GM12878 (cell line): Measurements from ENCODE around the gene GNG13. TPM values are rescaled to one million over a fixed set of nuclear protein-coding genes. Genes with fewer than 3 reads are reported as not detected.

Experiments
- ATAC-seq: fragments of 200-7000 bp; cut with Tn5 transposase; 3 replicates; pipeline ENCODE4 v1.9.1; 2020; ENCODE audit warnings: mild to moderate bottlenecking, moderate library complexity
- BruUV-seq: library from RNA; stranded (reverse); fragments of 400-500 nt; replicated peaks from 2 replicates; lab custom pipeline; 2021; lab: Mats Ljungman, UMichigan
- CTCF ChIA-PET: fragments of 300-600 bp; sonication (Branson Sonifier 250); formaldehyde crosslinking; extraction: SDS; loops from one replicate; lab custom pipeline; 2021; ENCODE audit warnings: inconsistent platforms; lab: Yijun Ruan, JAX
- POLR2A ChIA-PET: fragments of 350-600 bp; formaldehyde crosslinking; extraction: SDS; loops from one replicate; lab custom pipeline; 2021; ENCODE audit warnings: inconsistent platforms; lab: Charles Lee
- RAD21 ChIA-PET: fragments of 300-600 bp; sonication (Branson Sonifier 250); formaldehyde crosslinking; loops from one replicate; lab custom pipeline; 2023; ENCODE audit warnings: antibody characterized with exemption; ENCODE audit not compliant: unreplicated experiment; lab: Charles Lee
- SMC1A ChIA-PET: fragments of 300-600 bp; sonication (Branson Sonifier 250); formaldehyde crosslinking; loops from one replicate; lab custom pipeline; 2023; ENCODE audit not compliant: unreplicated experiment, uncharacterized antibody; lab: Charles Lee
- DNase-seq: peaks from one replicate; pipeline ENCODE4 v3.0.0-alpha.2; 2011; ENCODE audit warnings: low read depth, low spot score
- FAIRE-seq: peaks from 3 replicates; lab custom pipeline; 2011; peaks lifted over from hg19 to GRCh38; lab: Jason Lieb, UNC
- H2AFZ ChIP-seq: 2 replicates; pipeline ENCODE4 v1.6.0; 2011; ENCODE audit warnings: low read depth, low read length, control low read depth; ENCODE audit not compliant: control insufficient read depth
- H3K27ac ChIP-seq: 2 replicates; pipeline ENCODE4 v1.5.1; 2011; ENCODE audit warnings: control low read depth; ENCODE audit not compliant: control insufficient read depth, insufficient read depth
- H3K27me3 ChIP-seq, 2 experiments: replicated peaks in 1 of 2; 2 replicates each; pipeline versions ENCODE4 v1.6.0 to v1.6.1; 2011; ENCODE audit warnings: low read length in 1 of 2; ENCODE audit not compliant: control insufficient read depth in 2 of 2, insufficient read depth in 2 of 2
- H3K36me3 ChIP-seq, 2 experiments: 2 replicates each; pipeline ENCODE4 v1.5.1; 2011; ENCODE audit warnings: low read length in 1 of 2; ENCODE audit not compliant: control insufficient read depth in 2 of 2, insufficient read depth in 2 of 2
- H3K4me1 ChIP-seq: 2 replicates; pipeline ENCODE4 v1.6.1; 2011; ENCODE audit warnings: mild to moderate bottlenecking, low read length, moderate library complexity, mixed read lengths; ENCODE audit not compliant: control insufficient read depth, insufficient read depth
- H3K4me2 ChIP-seq: 2 replicates; pipeline ENCODE4 v1.6.0; 2011; ENCODE audit warnings: control low read depth; ENCODE audit not compliant: control insufficient read depth, insufficient read depth
- H3K4me3 ChIP-seq: fragments of 200-600 bp; sonication (generic); 2 replicates; pipeline ENCODE4 v1.5.1; 2016
- H3K79me2 ChIP-seq: 2 replicates; pipeline ENCODE4 v1.6.0; 2011; ENCODE audit warnings: low read length; ENCODE audit not compliant: control insufficient read depth, insufficient read depth
- H3K9ac ChIP-seq: 2 replicates; pipeline ENCODE4 v1.8.0; 2011; ENCODE audit warnings: low read length, control low read depth, mixed read lengths; ENCODE audit not compliant: control insufficient read depth, insufficient read depth
- H3K9me3 ChIP-seq: replicated peaks from 3 replicates; pipeline ENCODE4 v1.5.1; 2011; ENCODE audit warnings: mild to moderate bottlenecking, low read length; ENCODE audit not compliant: control insufficient read depth, insufficient read depth
- H4K20me1 ChIP-seq: 2 replicates; pipeline ENCODE4 v1.6.0; 2011; ENCODE audit not compliant: control insufficient read depth, insufficient read depth
- ATF7 ChIP-seq: fragments of 450-650 bp; IDR thresholded peaks from 2 replicates; pipeline ENCODE4 v1.6.1; 2016; ENCODE audit warnings: low read depth, mild to moderate bottlenecking
- BCL11A ChIP-seq: IDR thresholded peaks from 2 replicates; pipeline ENCODE4 v1.6.1; 2011; ENCODE audit warnings: low read depth, low read length
- BCLAF1 ChIP-seq: fragments of 450-650 bp; IDR thresholded peaks from 2 replicates; pipeline ENCODE4 v1.6.1; 2017; ENCODE audit warnings: antibody characterized with exemption, mild to moderate bottlenecking, moderate library complexity
- CBFB ChIP-seq: IDR thresholded peaks from 2 replicates; pipeline ENCODE4 v1.6.1; 2016; ENCODE audit warnings: antibody characterized with exemption, low read depth
- E2F4 ChIP-seq: IDR thresholded peaks from 2 replicates; pipeline ENCODE4 v1.6.1; 2012; ENCODE audit warnings: low read depth, low read length, improper control_type of control experiment
- E2F8 ChIP-seq: fragments of 450-650 bp; IDR thresholded peaks from 2 replicates; pipeline ENCODE4 v1.6.1; 2018; ENCODE audit warnings: mild to moderate bottlenecking, low read depth, moderate library complexity; ENCODE audit not compliant: partially characterized antibody
- FOXK2 ChIP-seq: fragments of 450-650 bp; IDR thresholded peaks from 2 replicates; pipeline ENCODE4 v1.6.1; 2017; ENCODE audit warnings: mild to moderate bottlenecking, moderate library complexity
- GABPA ChIP-seq: IDR thresholded peaks from 2 replicates; pipeline ENCODE4 v1.6.1; 2014; ENCODE audit warnings: antibody characterized with exemption, low read depth, mild to moderate bottlenecking, inconsistent platforms
- MEF2B ChIP-seq: fragments of 450-650 bp; IDR thresholded peaks from 2 replicates; pipeline ENCODE4 v1.6.1; 2018; ENCODE audit warnings: mild to moderate bottlenecking, moderate library complexity; ENCODE audit not compliant: partially characterized antibody, poor library complexity, severe bottlenecking
- MTA2 ChIP-seq: fragments of 450-650 bp; IDR thresholded peaks from 2 replicates; pipeline ENCODE4 v1.6.1; 2016; ENCODE audit warnings: low read depth, mild to moderate bottlenecking, moderate library complexity
- MXI1 ChIP-seq: fragments of 150-350 bp; IDR thresholded peaks from 2 replicates; pipeline ENCODE4 v1.6.1; 2011; ENCODE audit warnings: low read depth, mild to moderate bottlenecking, inconsistent platforms, low read length, improper control_type of control experiment
- NKRF ChIP-seq: fragments of 450-650 bp; conservative IDR thresholded peaks from 2 replicates; pipeline ENCODE4 v1.6.1; 2017; ENCODE audit warnings: mild to moderate bottlenecking, moderate library complexity
- NR2C1 ChIP-seq: fragments of 450-650 bp; IDR thresholded peaks from 2 replicates; pipeline ENCODE4 v1.6.1; 2017; ENCODE audit warnings: antibody characterized with exemption, mild to moderate bottlenecking, moderate library complexity
- NRF1 ChIP-seq: conservative IDR thresholded peaks from 2 replicates; pipeline ENCODE4 v1.6.1; 2011; ENCODE audit warnings: mild to moderate bottlenecking, low read depth, low read length, improper control_type of control experiment
- POLR2AphosphoS2 ChIP-seq: IDR thresholded peaks from 2 replicates; pipeline ENCODE4 v1.6.1; 2011; ENCODE audit warnings: low read depth, mild to moderate bottlenecking, low read length, improper control_type of control experiment, moderate library complexity
- SUPT20H ChIP-seq: IDR thresholded peaks from 2 replicates; pipeline ENCODE4 v1.6.1; 2011; ENCODE audit warnings: low read depth, mild to moderate bottlenecking, low read length, moderate library complexity, borderline replicate concordance; ENCODE audit not compliant: control insufficient read depth
- TARDBP ChIP-seq: IDR thresholded peaks from 2 replicates; pipeline ENCODE4 v1.6.1; 2016; ENCODE audit warnings: borderline replicate concordance
- ZNF622 ChIP-seq: fragments of 450-650 bp; IDR thresholded peaks from 2 replicates; pipeline ENCODE4 v1.6.1; 2017; ENCODE audit warnings: mild to moderate bottlenecking, inconsistent platforms
- WGBS: methylation state at CpG from one replicate; pipeline ENCODE4 v1.1.6; 2016; ENCODE audit warnings: low lambda C conversion rate; ENCODE audit not compliant: insufficient replicate concordance, insufficient coverage; ENCODE audit errors: missing lambda C conversion rate; 5-methylcytosine and 5-hydroxymethylcytosine counted together
- in situ Hi-C: fragments of 300-500 bp; cut with MboI; formaldehyde crosslinking; loops from 9 replicates; pipeline ENCODE4 v1.14.3; 2018; ENCODE audit warnings: mixed read lengths
- intact Hi-C: fragments of 100-400 bp; cut with micrococcal nuclease; formaldehyde crosslinking; loops from one replicate; pipeline ENCODE4 v1.14.2; 2022; ENCODE audit not compliant: unreplicated experiment
- polyA plus RNA-seq, 11 experiments: library from polyadenylated mRNA; depleted of rRNA in 4 of 11; unstranded in 6 of 11; stranded (reverse) in 5 of 11; fragments of >200 nt; fragmentation: Nextera tagmentation in 4 of 11; fragmentation: Illumina TruSeq in 1 of 11; extraction: Ambion mirVana in 4 of 11; extraction: Trizol in 1 of 11; gene quantifications; 1 replicate in 1 of 11; 2 replicates in 10 of 11; pipeline versions ENCODE4 v1.2.1 to v1.2.3, GENCODE V29; 2011 to 2016; ENCODE audit warnings: inconsistent platforms in 2 of 11, missing spikeins in 2 of 11, low read depth in 1 of 11
- total RNA-seq, 4 experiments: library from RNA; depleted of rRNA in 3 of 4; stranded (reverse); fragments of >200 nt in 3 of 4; fragmentation: Illumina TruSeq in 1 of 4; extraction: Trizol in 1 of 4; gene quantifications; 2 replicates each; pipeline versions ENCODE4 v1.2.1 to v1.2.3, GENCODE V29; 2013 to 2021

Gene GNG13
- total and polyA plus RNA-seq, 10 of the 15 experiments (the other 5 are each of a cell fraction or from before 2014, with no cell fraction given): not detected

GRCh38 chr16:833411-833810 is 32.9 kb upstream of the GNG13 start:
- no peak overlapping the region for H3K4me3 ChIP-seq
- H2AFZ ChIP-seq: no peak overlapping the region
- H3K36me3 ChIP-seq: no peaks in the 10 kb centered on the region
- no TSS peak for BruUV-seq
- ATAC-seq (no peak), FAIRE-seq (no peak), DNase-seq (no peak)
- no peak overlapping the region for H3K9ac ChIP-seq
- H3K4me1 ChIP-seq: no peaks in the 10 kb centered on the region
- SMC1A ChIA-PET: no interaction called here
- H3K27me3 ChIP-seq: no peaks in the 10 kb centered on the region
- CTCF ChIA-PET: no interaction called here
- peaks cover 2% of the 10 kb centered on the region; the same call in 1 of the 3 replicates for H3K9me3 ChIP-seq
- intact Hi-C loops: no loop called here
- in situ Hi-C loops: no loop called here
- H3K27ac ChIP-seq: no peak overlapping the region
- H4K20me1 ChIP-seq: no peaks in the 10 kb centered on the region
- RAD21 ChIA-PET: no interaction called here
- 49% methylated on average over 14 of the region's 14 CpGs for WGBS
- H3K79me2 ChIP-seq: no peaks in the 10 kb centered on the region
- POLR2A ChIA-PET: no interaction called here
- H3K4me2 ChIP-seq: no peak overlapping the region
- TF ChIP-seq NKRF (no peak), GABPA (no peak), MEF2B (no peak), CBFB (no peak), NRF1 (no peak), MTA2 (no peak), BCLAF1 (no peak), TARDBP (no peak), BCL11A (no peak), POLR2AphosphoS2 (no peak), MXI1 (no peak), ATF7 (no peak), E2F8 (no peak), ZNF622 (no peak), SUPT20H (no peak), FOXK2 (no peak), E2F4 (no peak), NR2C1 (no peak)
